GM18526 (cell line): ENCODE results near the gene ST8SIA1.

Experiments
- POLR2A ChIP-seq: IDR thresholded peaks from 3 replicates; pipeline ENCODE4 v1.6.1; 2011; ENCODE audit not compliant: insufficient read length; ENCODE audit errors: extremely low read depth

ST8SIA1 gene

DNA sequence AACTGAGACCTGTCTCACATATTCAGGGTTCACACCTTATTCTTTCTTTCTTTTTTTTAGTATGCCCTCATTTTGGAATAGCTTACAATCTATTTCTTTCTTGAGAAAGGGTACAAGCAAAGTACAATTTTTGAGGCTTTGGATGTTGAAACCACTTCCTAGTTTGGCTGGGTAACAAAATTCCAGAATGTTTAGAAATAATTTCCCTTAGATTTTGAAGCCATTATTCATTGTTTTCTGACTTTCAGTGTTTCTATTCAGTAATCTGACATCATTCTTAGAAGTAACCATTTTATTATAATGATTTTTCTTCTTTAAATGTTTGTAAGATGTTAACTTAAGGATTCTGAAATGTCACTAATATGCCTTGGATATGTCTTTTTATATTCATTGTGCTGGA, 28.2 kb downstream of the ST8SIA1 start:
- TF ChIP-seq POLR2A = no peak

DNA sequence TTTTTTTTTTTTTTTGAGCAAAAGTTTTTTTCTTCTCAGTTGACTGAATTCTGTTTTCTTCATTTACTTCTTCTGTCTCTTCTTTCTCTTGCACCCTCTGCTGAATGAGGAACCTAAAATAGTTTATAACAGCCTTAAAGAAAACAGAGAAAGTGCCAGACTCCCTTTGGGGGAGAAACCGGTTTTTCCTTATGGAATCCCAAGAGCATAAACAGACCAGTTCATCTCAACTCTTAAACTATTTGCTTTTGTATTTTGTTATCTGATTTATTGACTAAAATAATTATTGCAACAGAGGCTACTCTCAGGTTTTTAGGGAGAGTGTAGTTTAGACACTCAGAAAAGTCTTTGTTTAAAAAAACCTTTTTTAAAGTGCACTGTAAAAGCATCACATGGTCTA, 30.2 kb downstream of the ST8SIA1 start:
- no peak for TF ChIP-seq POLR2A

DNA sequence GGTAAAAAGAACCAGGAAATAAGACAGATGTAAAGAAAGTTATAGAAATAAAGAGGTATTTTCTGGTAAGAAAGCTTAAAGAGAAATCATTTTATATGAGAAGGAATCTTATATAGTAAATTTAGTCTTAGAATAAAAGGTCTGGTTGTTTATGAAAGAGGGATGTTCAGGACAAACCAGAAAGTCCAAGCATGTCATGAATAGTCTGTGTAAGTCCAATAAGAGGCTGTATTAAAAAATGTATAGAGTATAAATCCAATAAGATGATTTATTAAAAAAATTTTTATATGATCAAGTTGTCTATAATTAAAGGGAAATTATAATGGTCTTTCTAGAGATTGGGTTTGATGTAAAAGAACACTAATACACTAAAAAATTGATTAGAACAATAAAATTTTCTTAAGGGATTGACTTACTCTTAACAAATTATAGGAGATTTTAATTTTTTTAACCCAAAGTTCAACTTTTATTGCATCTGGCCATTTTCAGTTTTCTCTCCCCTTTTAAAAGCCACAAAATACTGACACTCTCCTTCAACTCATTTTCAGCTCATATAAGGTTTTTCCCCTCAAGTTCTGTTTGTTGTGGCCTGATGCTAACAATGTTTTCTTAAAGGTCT, 35.1 kb downstream of the ST8SIA1 start:
- no peak for TF ChIP-seq POLR2A

DNA sequence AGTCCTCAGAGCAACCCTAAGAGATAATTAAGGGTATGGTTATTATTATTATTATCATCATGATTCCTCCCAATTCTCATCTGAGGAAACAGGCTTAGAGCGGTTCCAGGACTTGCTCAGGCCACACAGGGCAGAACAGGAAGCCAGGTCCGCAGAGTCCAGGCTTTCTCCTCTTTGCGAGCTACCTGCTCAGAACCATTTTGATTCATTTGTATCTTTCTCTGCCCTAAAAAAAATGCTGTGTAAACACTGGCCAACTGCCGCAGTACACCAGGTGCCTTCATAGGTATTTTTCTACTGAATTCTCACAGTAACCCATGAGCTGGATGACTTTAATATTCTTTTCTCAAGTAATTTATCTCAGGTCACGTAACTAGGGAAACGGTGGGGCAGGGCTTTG, 45.3 kb downstream of the ST8SIA1 start:
- TF ChIP-seq POLR2A = no peak

DNA sequence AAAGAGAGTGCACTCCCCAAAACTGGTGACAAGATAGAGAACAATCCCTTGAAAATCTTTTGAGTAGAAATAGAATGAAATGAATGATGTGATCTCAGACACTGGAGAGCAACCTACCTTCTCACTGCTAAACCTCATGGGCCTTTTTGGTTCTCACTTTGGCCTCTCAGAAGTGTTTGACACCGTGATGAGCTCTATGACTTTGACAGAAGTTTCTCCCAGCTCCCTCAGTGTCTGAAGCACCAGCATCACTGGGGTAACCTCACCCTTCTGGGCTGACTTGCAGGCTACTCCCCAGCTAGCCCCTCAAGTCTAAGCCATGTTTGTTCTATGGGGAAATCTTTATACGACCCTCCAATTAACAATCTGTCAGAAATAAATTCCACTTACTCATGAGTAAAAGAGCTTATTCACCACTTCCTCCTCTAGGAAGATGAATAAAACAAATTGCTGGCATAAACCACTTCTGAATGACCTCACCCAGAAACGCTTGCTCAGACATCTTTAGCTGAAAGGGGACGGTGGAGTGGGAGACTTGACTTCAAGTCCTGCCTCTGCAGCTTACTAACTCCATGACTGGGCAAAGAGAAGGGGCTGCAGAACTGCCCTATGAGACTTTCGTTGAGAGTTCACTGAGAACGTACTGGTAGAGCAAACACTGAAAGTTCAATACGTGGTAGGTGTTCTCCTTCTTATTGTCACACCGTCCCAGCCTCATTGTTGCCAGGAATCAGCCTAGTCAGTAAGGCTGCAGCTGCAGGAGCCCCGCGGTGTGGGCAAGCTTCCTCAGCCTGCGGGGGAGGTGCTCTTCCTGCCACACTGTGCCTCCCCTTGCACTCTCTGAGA, 46.5 kb downstream of the ST8SIA1 start:
- TF ChIP-seq POLR2A = no peak

DNA sequence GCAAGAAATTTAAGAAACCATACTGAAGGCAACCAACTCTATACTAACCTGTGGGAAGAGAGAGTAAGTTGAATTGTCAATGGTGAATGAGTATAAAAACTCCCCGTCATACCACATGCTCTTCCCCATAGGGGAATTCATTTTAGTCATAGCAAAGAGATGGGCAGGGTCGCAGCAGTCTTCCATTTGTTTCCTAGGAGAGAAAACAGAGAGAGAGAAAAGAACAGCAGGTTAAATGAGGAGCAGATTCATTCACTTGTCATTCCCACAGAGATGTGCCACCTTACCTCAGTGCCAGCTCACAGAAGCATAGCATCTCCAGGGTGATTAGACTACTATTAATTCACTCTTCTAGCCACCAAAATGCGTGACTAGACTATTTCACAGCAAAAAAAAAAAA, 47.4 kb downstream of the ST8SIA1 start:
- TF ChIP-seq POLR2A = no peak

DNA sequence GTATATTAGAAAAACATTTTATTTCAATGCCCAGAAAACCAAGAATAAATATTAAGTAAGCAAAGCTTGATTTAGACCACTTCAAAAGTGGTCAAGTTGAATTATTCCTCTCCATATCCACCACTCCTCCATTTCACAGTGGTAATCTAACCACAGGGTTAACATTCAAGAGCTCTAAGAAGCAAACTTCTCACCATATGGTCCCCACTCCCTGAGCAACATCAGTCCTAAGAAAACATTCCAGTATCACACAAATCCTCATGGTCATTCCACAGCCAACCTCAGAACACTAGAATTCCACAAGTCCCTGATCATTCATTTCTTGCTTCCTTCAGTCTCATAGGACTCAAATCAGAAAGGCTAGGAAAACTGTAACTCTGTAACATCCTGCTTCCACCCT, 47.9 kb downstream of the ST8SIA1 start:
- TF ChIP-seq POLR2A = no peak

DNA sequence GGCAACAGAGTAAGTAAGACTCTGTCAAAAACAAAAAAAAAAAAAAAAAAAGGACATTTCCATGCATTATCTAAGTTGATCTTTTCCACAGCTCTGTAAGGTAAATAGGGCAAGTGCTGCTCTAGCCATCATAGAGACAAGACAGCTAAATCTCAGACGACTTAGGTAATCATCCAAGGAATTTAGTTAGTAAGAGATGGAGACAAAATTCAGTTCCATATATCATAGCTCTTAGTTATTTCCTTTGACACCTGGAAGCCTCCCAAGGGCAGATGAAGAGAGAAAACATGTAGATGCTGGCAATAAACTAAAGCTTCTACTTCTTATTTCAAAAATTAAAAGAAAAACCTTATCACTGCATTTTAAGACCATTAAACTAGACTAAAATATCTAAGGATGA, 48.7 kb downstream of the ST8SIA1 start:
- TF ChIP-seq POLR2A = no peak

DNA sequence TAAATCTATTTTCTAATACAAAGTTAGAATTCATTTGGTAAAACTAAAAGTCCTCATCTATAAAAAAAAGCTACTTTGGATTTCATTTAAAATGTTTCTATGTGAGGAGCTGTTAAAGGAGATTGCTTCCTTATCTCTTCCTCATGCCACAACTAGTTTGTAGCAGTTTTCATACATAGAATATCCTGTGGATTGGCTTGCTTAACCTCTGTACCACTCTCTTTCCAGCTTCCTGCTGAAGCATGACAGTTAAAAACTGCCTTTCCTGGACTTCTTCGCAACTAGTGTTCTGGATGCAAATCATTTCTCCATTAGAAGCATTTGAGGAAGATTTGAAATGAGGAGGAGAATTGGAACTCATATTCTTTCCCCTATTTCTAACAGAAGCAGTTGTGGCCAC, 49.6 kb downstream of the ST8SIA1 start:
- TF ChIP-seq POLR2A = no peak

DNA sequence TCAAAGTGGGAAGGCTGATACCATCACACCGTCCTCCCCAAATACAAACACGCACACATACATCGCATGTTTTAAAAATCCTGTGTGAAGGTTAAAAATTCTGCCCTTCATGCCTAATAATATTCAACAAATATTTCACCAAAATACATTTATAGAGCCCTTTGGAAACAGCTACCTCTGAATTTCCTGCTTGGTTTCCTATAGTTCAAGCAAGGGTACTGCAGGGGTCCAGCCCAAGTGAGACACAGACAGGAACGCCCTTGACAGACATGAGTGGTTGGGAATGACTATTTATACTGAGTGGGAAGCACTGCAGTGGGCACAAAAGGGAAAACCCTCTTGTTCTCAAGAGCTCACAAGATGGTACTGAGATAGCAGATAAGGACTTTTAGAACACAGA, 51.0 kb downstream of the ST8SIA1 start:
- no peak for TF ChIP-seq POLR2A

DNA sequence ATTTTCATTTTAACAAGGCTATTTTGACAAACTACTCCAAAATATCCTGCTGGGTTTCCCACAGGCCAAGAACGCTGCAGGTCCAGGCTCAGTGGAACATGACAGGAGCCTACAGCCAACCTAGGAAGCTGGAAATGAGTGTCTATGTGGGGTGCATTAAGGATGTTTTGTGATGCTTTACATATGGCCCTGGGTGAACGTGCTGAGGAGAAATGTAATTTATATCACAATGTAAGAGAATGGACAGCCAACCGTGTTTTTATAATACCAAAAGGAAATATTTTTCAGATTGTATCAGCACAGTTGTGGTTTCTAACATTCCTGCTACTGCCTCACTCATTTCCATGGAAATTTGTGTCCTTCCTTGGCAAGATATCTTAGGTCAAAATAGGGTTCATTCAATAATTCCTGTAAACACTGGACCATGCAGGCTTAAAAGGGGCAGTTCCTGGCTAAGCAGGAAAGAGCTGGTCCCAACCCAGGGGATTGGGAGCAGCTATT, 51.5 kb downstream of the ST8SIA1 start:
- no peak for TF ChIP-seq POLR2A

DNA sequence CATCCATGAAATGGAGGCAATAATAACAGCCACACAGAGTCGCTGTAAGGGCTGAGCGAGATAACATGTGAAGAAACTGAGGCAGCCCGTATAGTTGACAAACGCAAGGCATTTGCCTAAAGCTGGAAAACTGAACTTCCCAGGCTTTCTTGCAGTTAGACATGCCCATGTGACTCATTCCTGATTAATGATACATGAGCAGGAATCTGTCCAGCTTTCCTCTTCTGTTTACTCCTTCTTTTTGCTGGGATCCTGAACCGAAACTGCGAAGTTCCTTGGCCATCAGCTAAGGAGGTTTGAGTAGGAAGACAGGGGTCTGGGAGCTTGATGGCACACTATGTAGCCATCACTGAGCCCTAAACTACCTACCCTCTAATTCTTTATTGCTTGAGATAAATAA, 52.2 kb downstream of the ST8SIA1 start:
- TF ChIP-seq POLR2A = no peak

DNA sequence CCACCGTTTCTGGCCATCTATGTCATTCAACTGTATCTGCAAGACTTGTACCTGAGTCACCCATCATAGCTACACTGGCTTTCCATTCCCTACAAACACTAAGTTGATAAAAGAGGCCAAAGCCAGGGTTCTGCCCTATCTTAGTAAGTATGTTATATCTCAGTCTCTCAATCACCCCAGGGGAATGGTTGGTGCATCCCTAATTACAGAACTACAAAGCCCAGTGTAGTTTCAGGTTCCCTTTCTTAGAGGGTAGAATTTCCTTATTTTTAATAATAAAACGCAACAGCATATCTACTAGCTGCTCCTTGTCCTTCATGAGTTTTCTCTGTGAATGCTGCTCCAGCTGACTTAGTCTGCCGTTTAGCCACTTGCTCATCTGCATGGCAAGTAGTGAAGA, 57.6 kb downstream of the ST8SIA1 start:
- no peak for TF ChIP-seq POLR2A

DNA sequence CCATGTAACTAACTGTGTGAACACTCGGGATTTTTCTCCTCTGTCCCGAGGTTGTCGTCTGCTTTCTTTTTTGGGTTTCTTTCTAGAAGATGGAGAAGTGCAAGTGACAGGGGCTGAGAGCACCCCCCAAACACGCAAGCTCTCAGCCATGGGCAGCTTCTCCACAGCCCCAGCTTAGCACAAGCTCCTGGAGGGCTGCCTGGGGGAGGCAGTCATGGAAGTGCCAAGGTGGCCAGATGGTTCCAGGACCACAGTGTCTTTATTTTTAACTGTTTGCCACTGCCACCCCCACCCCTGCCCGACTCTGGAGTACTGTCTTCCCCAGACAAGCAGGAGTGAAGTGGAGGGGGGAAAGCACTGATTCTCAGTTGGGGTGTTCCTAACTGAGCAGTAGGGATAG, 58.2 kb downstream of the ST8SIA1 start:
- TF ChIP-seq POLR2A = no peak

DNA sequence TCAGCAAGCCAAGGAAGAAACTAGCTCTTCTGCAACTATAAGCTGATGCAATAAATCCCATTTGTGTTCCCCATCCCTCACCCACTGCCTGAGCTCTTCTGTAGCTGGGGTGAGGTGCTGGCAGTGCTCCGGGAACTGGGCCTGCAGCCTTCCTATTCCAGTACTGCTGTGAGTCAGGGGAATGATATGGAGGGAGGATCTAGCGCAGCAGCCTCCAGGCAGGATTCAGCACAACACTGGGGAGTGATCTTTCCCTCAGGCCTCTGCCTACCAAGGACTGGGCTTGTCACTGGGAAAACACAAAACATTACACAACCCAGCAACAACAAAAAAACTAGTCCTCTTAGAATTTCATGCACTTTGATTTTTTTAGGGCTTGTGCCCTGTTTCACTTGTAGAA, 58.7 kb downstream of the ST8SIA1 start:
- no peak for TF ChIP-seq POLR2A

DNA sequence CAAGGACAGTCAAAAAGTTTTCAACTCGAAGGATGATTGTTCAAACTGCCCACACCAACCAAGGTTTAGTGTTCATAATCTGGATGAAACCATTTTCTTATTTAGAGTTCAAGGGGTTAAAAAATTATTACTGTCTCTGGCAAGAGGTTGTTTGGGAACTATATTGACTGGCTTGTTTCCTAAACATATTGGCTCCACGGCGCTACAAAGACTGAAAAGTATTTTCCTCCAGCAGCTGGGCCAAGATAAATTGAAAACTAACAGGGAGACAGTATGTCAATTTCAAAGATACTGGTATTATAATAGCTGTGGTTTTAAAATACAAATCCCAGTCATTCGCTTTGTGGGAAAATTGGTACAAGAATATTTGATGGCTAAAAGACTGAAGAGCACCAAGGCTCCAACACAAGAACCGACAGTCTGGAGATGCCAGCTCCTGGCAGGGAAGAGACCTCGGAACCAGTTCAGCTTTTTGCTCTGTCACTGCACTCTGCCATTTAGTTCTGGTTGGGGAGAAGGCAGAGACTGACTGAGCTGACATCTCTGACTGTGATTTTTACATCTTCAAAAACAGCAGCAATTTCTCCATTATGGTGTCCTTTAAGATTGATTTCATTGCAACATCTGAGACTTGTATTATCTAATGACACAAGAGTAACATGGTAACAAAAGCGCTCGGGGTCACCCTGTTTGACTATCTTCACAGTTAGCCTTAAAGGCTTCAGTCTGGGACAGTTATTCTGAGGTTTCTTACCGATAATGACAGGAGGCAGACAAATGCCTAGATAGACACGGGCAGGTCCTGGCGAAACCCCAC, 62.0 kb downstream of the ST8SIA1 start:
- TF ChIP-seq POLR2A = no peak
